NCI-H2227 (cell line): ENCODE results near the gene TOP3B.

Source experiments
- DNase-seq: peaks from one replicate; lab custom pipeline; 2025; ENCODE audit not compliant: unreplicated experiment; lab: John Stamatoyannopoulos, UW

Gene TOP3B

GRCh38 chr22:21982338-21982965, at the start of gene TOP3B:
Gene TOP3B (minus strand): TSS chr22:21982787. CDS start chr22:21975709, 7,078 bp downstream.
- peak; percentile 91 for DNase-seq

- no peak for DNase-seq
Observed at GRCh38 chr22:22031183-22031945, 48.8 kb upstream of the TOP3B start.

- no peak for DNase-seq
Observed at GRCh38 chr22:22030493-22031182, 48.1 kb upstream of the TOP3B start.

GRCh38 chr22:22027955-22028354, 45.4 kb upstream of the TOP3B start:
- no peak for DNase-seq

GRCh38 chr22:22026157-22026831, 43.7 kb upstream of the TOP3B start:
- DNase-seq, result no peak

- DNase-seq, result no peak
Observed at GRCh38 chr22:22025320-22026156, 43.0 kb upstream of the TOP3B start.

- no peak for DNase-seq
Observed at GRCh38 chr22:22024440-22024839, 41.9 kb upstream of the TOP3B start.

GRCh38 chr22:22023581-22024137, 41.1 kb upstream of the TOP3B start:
- DNase-seq, result no peak

GRCh38 chr22:22022947-22023534, 40.5 kb upstream of the TOP3B start:
- DNase-seq, result no peak

GRCh38 chr22:22022255-22022840, 39.8 kb upstream of the TOP3B start:
- DNase-seq, result no peak

- no peak for DNase-seq
Observed at GRCh38 chr22:22021162-22021750, 38.7 kb upstream of the TOP3B start.

- no peak for DNase-seq
Observed at GRCh38 chr22:22020425-22020852, 37.9 kb upstream of the TOP3B start.

GRCh38 chr22:22019659-22020424, 37.3 kb upstream of the TOP3B start:
- DNase-seq, result no peak

- DNase-seq, result no peak
Observed at GRCh38 chr22:22018825-22019658, 36.5 kb upstream of the TOP3B start.

GRCh38 chr22:22015631-22016030, 33.0 kb upstream of the TOP3B start:
- no peak for DNase-seq

- no peak for DNase-seq
Observed at GRCh38 chr22:22014285-22014659, 31.7 kb upstream of the TOP3B start.

- no peak for DNase-seq
Observed at GRCh38 chr22:22013559-22014284, 31.1 kb upstream of the TOP3B start.
